B cell (primary cell): Measurements from ENCODE around the gene KCNS1.

ENCODE experiments used
- EZH2 ChIP-seq: IDR thresholded peaks from 2 replicates; pipeline ENCODE4 v1.6.1; 2012; ENCODE audit warnings: borderline replicate concordance, low read depth, mild to moderate bottlenecking, moderate library complexity, low read length; ENCODE audit not compliant: insufficient read depth, poor library complexity, severe bottlenecking
- TF ChIP-seq, protein P1 (sequence below): fragments of 200-600 bp; IDR thresholded peaks from one replicate; pipeline ENCODE4 v1.8.0; 2022; ENCODE audit warnings: antibody characterized with exemption, mild to moderate bottlenecking

DNA sequence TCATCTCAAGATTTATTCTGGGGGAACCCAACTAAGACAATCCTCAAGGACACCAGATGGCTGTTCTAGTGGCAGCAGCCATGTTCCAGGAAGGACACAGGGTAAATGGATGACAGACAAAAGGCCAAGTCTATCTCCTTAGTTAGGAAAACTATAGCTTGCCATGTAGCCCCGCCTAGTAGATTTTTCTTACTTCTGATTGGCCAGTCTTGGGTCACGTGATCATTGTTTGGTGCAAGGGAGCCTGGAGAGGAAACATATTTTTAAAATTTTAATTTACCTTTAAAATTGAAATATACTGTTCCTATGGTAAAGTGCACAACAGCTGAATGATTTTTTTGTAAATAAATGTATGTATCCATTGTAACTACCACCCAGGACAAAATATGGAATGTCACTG is 4.4 kb upstream of the KCNS1 start:
- TF ChIP-seq, protein P1, sequence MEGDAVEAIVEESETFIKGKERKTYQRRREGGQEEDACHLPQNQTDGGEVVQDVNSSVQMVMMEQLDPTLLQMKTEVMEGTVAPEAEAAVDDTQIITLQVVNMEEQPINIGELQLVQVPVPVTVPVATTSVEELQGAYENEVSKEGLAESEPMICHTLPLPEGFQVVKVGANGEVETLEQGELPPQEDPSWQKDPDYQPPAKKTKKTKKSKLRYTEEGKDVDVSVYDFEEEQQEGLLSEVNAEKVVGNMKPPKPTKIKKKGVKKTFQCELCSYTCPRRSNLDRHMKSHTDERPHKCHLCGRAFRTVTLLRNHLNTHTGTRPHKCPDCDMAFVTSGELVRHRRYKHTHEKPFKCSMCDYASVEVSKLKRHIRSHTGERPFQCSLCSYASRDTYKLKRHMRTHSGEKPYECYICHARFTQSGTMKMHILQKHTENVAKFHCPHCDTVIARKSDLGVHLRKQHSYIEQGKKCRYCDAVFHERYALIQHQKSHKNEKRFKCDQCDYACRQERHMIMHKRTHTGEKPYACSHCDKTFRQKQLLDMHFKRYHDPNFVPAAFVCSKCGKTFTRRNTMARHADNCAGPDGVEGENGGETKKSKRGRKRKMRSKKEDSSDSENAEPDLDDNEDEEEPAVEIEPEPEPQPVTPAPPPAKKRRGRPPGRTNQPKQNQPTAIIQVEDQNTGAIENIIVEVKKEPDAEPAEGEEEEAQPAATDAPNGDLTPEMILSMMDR, result no peak
- TF ChIP-seq EZH2, result no peak
